Esophagus (tissue), 2 donors: ENCODE measurements around the gene NRG2. TPM values are rescaled to one million over a fixed set of nuclear protein-coding genes. Genes with fewer than 3 reads are reported as not detected.
A peak's percentile ranks its signal among the peaks of the same experiment; 100 is the strongest.

Experiments
- H3K27ac ChIP-seq, 2 donors: one replicate each; pipeline ENCODE4 v1.5.1; 2013; ENCODE audit warnings: low read depth in 2 of 2, mild to moderate bottlenecking in 2 of 2, inconsistent platforms in 1 of 2, low read length in 1 of 2, moderate library complexity in 1 of 2
- H3K27me3 ChIP-seq, 2 donors: one replicate each; pipeline ENCODE4 v1.6.1; 2013; ENCODE audit warnings: low read length in 2 of 2, control low read depth in 1 of 2, mild to moderate bottlenecking in 1 of 2; ENCODE audit not compliant: insufficient read depth in 2 of 2, control insufficient read depth in 1 of 2
- H3K36me3 ChIP-seq, 2 donors: one replicate each; pipeline ENCODE4 v1.6.1; 2013; ENCODE audit warnings: low read length in 1 of 2; ENCODE audit not compliant: control insufficient read depth in 2 of 2, insufficient read depth in 2 of 2
- H3K4me1 ChIP-seq, 2 donors: one replicate each; pipeline ENCODE4 v1.6.1; 2013; ENCODE audit warnings: low read length in 1 of 2; ENCODE audit not compliant: control insufficient read depth in 2 of 2, insufficient read depth in 2 of 2
- H3K4me3 ChIP-seq, 2 donors: one replicate each; pipeline ENCODE4 v1.5.1; 2013; ENCODE audit warnings: low read length in 2 of 2, mild to moderate bottlenecking in 2 of 2, low read depth in 1 of 2, moderate library complexity in 1 of 2
- H3K9me3 ChIP-seq, 2 donors: one replicate each; pipeline ENCODE4 v1.6.1; 2013; ENCODE audit warnings: mild to moderate bottlenecking in 2 of 2, low read depth in 1 of 2, low read length in 1 of 2, moderate library complexity in 1 of 2; ENCODE audit not compliant: control insufficient read depth in 2 of 2, insufficient read depth in 1 of 2
- WGBS, 2 donors: extraction: QIAGEN DNeasy Blood & Tissue Kit; methylation state at CpG; one replicate each; pipeline ENCODE4 v1.1.7; 2013; 5-methylcytosine and 5-hydroxymethylcytosine counted together
- polyA plus RNA-seq, 2 donors: library from polyadenylated mRNA; stranded (reverse); fragments of 200-250 nt; gene quantifications; one replicate each; pipeline ENCODE4 v1.2.3, GENCODE V29; 2013
- donor health status: healthy with polysubstance abuse.
- donor health status: Bipolar disorder and iron deficiency.

Gene NRG2
- polyA plus RNA-seq, 2 donors, result 1.7 to 1.8 TPM

- H3K27ac ChIP-seq, result peak overlapping the region in 1 of 2 donors; percentile 41
- H3K9me3 ChIP-seq, result no peaks in the 10 kb centered on the region
- peaks cover 5 to 7% of the 10 kb centered on the region in 2 donors for H3K4me1 ChIP-seq
- H3K27me3 ChIP-seq, result peaks cover 0 to 11% of the 10 kb centered on the region in 2 donors
- no peaks in the 10 kb centered on the region for H3K36me3 ChIP-seq
- peak overlapping the region; percentile 52 to 56 for H3K4me3 ChIP-seq
- 1% methylated on average over 19 of the region's 19 CpGs for WGBS, 2 donors
Observed at GRCh38 chr5:140042393-140042642, 781 bp downstream of the NRG2 start.

DNA sequence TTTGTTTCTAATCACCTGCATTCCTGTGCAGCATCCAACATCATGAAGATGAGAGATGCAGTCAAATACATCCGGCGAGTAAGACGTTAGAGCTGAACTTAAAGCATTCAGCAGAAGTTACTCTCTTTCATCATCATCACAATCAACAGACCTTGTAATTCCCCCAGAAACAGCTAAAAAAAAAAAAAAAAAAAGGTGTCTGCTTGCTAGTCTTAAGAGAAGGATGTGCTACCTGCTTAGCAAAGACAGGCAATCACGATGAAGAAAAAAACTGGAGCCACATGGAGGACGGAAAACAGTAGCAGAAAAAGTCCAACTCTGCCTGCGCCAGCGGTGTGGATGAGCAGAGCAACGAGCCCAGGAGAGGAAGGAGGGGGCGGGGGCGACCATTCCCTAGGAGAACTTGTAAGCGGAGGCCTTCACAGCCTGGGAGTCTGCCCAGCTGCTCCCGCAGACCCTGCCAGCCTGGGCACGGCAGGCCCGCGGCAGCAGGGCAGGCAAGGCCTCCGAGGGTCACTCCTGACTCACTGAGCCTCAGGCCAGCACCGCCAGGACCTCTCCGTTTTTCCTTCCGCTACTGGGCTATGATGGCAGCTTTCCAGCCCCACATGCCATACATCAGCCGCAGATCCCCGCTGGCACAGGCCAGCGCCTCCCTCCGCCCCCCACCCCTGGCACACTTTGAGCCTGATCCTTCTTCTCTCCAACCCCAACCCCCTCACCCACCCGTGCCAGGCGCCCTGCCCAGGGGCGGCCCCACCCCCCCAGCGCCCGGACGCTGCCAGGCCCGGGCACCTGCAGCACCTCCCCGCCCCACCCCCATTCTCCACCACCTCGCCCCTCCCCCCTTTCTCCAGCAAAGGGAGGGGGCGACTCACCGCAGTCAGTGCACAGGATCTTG, 1.4 kb downstream of the NRG2 start:
- Histone ChIP-seq H3K36me3 (no peaks in the 10 kb centered on the region), H3K4me3 (peak overlapping the region; percentile 52 to 56), H3K27ac (peak overlapping the region; percentile 8 to 41), H3K4me1 (peaks cover 5 to 7% of the 10 kb centered on the region in 2 donors), H3K9me3 (no peaks in the 10 kb centered on the region), H3K27me3 (peaks cover 0 to 11% of the 10 kb centered on the region in 2 donors)
- WGBS, 2 donors, result 8 to 11% methylated on average over 29 to 34 of the region's 34 CpGs

DNA sequence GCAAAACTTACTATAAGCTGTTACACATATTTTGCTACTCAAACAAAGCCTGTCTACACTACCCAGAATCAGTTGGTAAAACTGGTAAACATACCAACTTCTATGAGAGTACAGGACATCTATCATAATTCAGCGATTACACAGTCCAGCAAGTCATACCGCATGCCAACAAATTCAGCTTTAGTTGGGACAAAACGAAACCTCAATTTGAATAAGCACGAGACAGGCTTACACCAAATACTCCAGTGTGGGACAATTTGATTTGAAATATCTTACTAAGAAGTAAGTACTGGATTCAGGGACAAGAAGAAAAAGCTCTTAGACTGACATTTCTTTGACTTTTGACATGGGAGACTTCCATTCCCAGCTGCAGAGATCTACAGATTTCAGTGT, 2.0 kb downstream of the NRG2 start:
- Histone ChIP-seq H3K4me3 (no peak overlapping the region), H3K9me3 (no peaks in the 10 kb centered on the region), H3K27ac (no peak overlapping the region), H3K4me1 (peaks cover 5 to 7% of the 10 kb centered on the region in 2 donors), H3K27me3 (peaks cover 0 to 11% of the 10 kb centered on the region in 2 donors), H3K36me3 (no peaks in the 10 kb centered on the region)
- WGBS, 2 donors, result 52 to 67% methylated on average over 4 of the region's 4 CpGs

GRCh38 chr5:140040358-140040757, 2.7 kb downstream of the NRG2 start:
- Histone ChIP-seq H3K4me1 (peaks cover 5 to 7% of the 10 kb centered on the region in 2 donors), H3K9me3 (no peaks in the 10 kb centered on the region), H3K36me3 (no peaks in the 10 kb centered on the region), H3K4me3 (no peak overlapping the region), H3K27ac (no peak overlapping the region), H3K27me3 (peaks cover 0 to 11% of the 10 kb centered on the region in 2 donors)
- WGBS, 2 donors, result 60 to 85% methylated on average over 1 of the region's 1 CpG

DNA sequence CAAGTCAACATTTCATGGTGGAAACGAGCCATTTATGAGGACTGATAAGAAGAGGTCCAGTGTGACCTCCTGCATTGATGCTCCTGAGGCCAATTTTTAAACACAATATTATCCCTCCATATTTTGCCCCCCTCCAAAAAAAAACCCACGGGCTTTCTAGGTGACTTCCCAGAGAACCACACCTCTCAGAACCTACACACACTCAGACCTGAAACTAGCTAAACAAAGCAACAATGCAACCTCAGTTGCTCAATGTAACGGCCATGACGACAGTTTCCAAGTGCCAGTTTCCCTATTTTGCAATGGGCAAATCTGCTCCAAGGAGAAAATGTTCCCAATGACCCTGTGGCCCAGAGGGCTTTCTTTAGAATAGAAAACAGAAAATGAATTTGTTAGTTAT, 3.5 kb downstream of the NRG2 start:
- Histone ChIP-seq H3K27me3 (peaks cover 0 to 11% of the 10 kb centered on the region in 2 donors), H3K4me1 (peaks cover 5 to 7% of the 10 kb centered on the region in 2 donors)
- WGBS, 2 donors, result 57 to 63% methylated on average over 4 of the region's 4 CpGs

GRCh38 chr5:140038373-140038957, 4.6 kb downstream of the NRG2 start:
- Histone ChIP-seq H3K9me3 (no peaks in the 10 kb centered on the region), H3K27ac (no peak overlapping the region), H3K27me3 (peaks cover 0 to 10% of the 10 kb centered on the region in 2 donors), H3K36me3 (no peaks in the 10 kb centered on the region), H3K4me1 (peaks cover 5 to 6% of the 10 kb centered on the region in 2 donors), H3K4me3 (peak overlapping the region; percentile 31 to 33)
- WGBS, 2 donors, result 19 to 37% methylated on average over 7 of the region's 7 CpGs

More for the DNA sequence above, 3.5 kb downstream of the NRG2 start:
- Histone ChIP-seq H3K4me3 (no peak overlapping the region), H3K27ac (no peak overlapping the region), H3K36me3 (no peaks in the 10 kb centered on the region), H3K9me3 (no peaks in the 10 kb centered on the region)

GRCh38 chr5:140037012-140037411, 6.1 kb downstream of the NRG2 start:
- 81 to 84% methylated on average over 4 of the region's 4 CpGs for WGBS, 2 donors
- Histone ChIP-seq H3K4me3 (no peak overlapping the region), H3K27me3 (no peaks in the 10 kb centered on the region), H3K4me1 (no peaks in the 10 kb centered on the region), H3K9me3 (no peaks in the 10 kb centered on the region), H3K36me3 (no peaks in the 10 kb centered on the region), H3K27ac (no peak overlapping the region)

- no peak overlapping the region for H3K27ac ChIP-seq
- no peaks in the 10 kb centered on the region for H3K4me1 ChIP-seq
- H3K4me3 ChIP-seq, result no peak overlapping the region
- 74 to 80% methylated on average over 2 of the region's 2 CpGs for WGBS, 2 donors
- H3K9me3 ChIP-seq, result no peaks in the 10 kb centered on the region
- no peaks in the 10 kb centered on the region for H3K36me3 ChIP-seq
- no peaks in the 10 kb centered on the region for H3K27me3 ChIP-seq
Observed at GRCh38 chr5:140035881-140036280, 7.2 kb downstream of the NRG2 start.

- Histone ChIP-seq H3K27ac (no peak overlapping the region), H3K4me3 (no peak overlapping the region), H3K27me3 (no peaks in the 10 kb centered on the region), H3K9me3 (no peaks in the 10 kb centered on the region), H3K36me3 (no peaks in the 10 kb centered on the region), H3K4me1 (no peaks in the 10 kb centered on the region)
- WGBS, 2 donors, result 85 to 90% methylated on average over 3 of the region's 3 CpGs
Observed at GRCh38 chr5:140033037-140033760, 9.9 kb downstream of the NRG2 start.
